Uterus (tissue), 4 donors: ENCODE measurements around the gene SLC25A31. TPM values are rescaled to one million over a fixed set of nuclear protein-coding genes. Genes with fewer than 3 reads are reported as not detected.
A peak's percentile ranks its signal among the peaks of the same experiment; 100 is the strongest.

Experiments used
- DNase-seq, 2 donors: peaks; one replicate each; pipeline ENCODE4 v3.0.0-alpha.2; 2019 to 2020
- H3K27ac ChIP-seq, 2 donors: fragments of 200-600 bp; sonication (generic); 1 replicate in 1 of 2; 2 replicates in 1 of 2; pipeline ENCODE4 v1.5.1; 2016 to 2018
- H3K27me3 ChIP-seq, 2 donors: fragments of 200-600 bp; sonication (generic); one replicate each; pipeline ENCODE4 v1.5.1; 2018 to 2019; ENCODE audit warnings: control low read depth in 1 of 2
- H3K36me3 ChIP-seq, 2 donors: fragments of 200-600 bp; sonication (generic); one replicate each; pipeline ENCODE4 v1.5.1; 2019; ENCODE audit warnings: control low read depth in 1 of 2
- H3K4me1 ChIP-seq, 2 donors: fragments of 200-600 bp; sonication (generic); one replicate each; pipeline ENCODE4 v1.5.1; 2018 to 2019; ENCODE audit warnings: control low read depth in 1 of 2
- H3K4me3 ChIP-seq, 2 donors: fragments of 200-600 bp; sonication (generic); 1 replicate in 1 of 2; 2 replicates in 1 of 2; pipeline ENCODE4 v1.5.1; 2018 to 2019; ENCODE audit warnings: mild to moderate bottlenecking in 1 of 2
- H3K9me3 ChIP-seq, 2 donors: fragments of 200-600 bp; sonication (generic); one replicate each; pipeline ENCODE4 v1.5.1; 2019; ENCODE audit warnings: control low read depth in 1 of 2
- POLR2A ChIP-seq, 2 donors: fragments of 450-650 bp; IDR thresholded peaks; one replicate each; pipeline ENCODE4 v1.6.1; 2016; ENCODE audit warnings: antibody characterized with exemption in 2 of 2, mild to moderate bottlenecking in 1 of 2, moderate library complexity in 1 of 2
- intact Hi-C: fragments of 100-400 bp; cut with DNase I; formaldehyde crosslinking; loops from one replicate; pipeline ENCODE4 v1.15.1; 2023; ENCODE audit warnings: low total_unique reads
- total RNA-seq, 4 donors: library from RNA; depleted of rRNA in 3 of 4; stranded (reverse); fragments of >200 nt in 3 of 4; gene quantifications; one replicate each; pipeline versions ENCODE4 v1.1.0 to v1.2.4, GENCODE V29; 2014 to 2023
- TF ChIP-seq, protein P1 (sequence below), 4 experiments: fragments of 200-600 bp in 2 of 4; fragments of 450-650 bp in 2 of 4; sonication (generic) in 2 of 4; IDR thresholded peaks; one replicate each; pipeline ENCODE4 v1.5.1; 2016 to 2019; ENCODE audit warnings: antibody characterized with exemption in 4 of 4, mild to moderate bottlenecking in 2 of 4, moderate library complexity in 1 of 4
- donor health status: DM: yes; HTN: yes; CAD: no.

SLC25A31 gene
- total RNA-seq, 4 donors from 2014 or later, result 0.21 TPM; not detected in 3

DNA sequence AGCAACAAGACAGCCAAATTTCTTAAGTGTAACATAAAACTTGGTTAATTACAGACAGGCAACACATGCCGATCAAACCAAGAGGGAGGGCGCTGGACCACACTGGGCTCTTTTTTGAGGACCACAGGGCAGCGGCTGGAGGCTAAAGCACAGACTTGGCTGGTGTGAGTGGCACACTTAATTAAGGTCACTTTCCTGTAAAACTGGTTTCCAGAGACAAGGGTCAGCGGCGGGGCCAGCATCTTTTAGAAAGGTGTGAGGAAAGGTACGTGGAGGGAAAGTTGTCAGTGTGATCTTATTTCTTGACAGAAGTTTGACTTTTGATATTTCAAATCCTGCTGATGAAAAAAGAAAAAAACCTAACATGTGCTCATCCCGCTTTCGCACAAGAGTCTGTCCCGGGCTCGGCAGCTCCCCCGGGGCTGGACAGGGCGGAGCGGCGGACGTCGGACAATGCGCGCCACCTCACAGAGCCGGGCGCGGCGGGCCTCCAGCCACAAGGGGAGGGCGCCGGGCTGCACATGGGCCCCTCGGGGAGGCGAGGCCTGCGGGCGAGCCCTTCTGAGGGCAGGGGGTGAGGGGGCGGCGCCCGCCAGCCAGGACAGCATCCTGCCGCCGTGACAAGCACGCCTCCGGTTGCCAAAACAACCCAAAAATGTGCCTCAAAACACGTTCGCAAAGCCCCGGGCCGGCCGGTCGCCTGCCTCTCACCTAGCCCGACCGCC, 51.3 kb downstream of the SLC25A31 start:
- Histone ChIP-seq H3K4me1 (no peaks in the 10 kb centered on the region), H3K27ac (peak overlapping the region; percentile 34 to 66), H3K27me3 (no peaks in the 10 kb centered on the region), H3K36me3 (no peaks in the 10 kb centered on the region), H3K4me3 (peak overlapping the region; percentile 37 to 65), H3K9me3 (no peaks in the 10 kb centered on the region)
- intact Hi-C loops, result no loop called here
- TF ChIP-seq, protein P1, sequence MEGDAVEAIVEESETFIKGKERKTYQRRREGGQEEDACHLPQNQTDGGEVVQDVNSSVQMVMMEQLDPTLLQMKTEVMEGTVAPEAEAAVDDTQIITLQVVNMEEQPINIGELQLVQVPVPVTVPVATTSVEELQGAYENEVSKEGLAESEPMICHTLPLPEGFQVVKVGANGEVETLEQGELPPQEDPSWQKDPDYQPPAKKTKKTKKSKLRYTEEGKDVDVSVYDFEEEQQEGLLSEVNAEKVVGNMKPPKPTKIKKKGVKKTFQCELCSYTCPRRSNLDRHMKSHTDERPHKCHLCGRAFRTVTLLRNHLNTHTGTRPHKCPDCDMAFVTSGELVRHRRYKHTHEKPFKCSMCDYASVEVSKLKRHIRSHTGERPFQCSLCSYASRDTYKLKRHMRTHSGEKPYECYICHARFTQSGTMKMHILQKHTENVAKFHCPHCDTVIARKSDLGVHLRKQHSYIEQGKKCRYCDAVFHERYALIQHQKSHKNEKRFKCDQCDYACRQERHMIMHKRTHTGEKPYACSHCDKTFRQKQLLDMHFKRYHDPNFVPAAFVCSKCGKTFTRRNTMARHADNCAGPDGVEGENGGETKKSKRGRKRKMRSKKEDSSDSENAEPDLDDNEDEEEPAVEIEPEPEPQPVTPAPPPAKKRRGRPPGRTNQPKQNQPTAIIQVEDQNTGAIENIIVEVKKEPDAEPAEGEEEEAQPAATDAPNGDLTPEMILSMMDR (IDR thresholded peaks at IDR 0.05), result no peak
- TF ChIP-seq POLR2A (IDR thresholded peaks at IDR 0.05), result no peak
- peak; percentile 28 to 58 for DNase-seq

DNA sequence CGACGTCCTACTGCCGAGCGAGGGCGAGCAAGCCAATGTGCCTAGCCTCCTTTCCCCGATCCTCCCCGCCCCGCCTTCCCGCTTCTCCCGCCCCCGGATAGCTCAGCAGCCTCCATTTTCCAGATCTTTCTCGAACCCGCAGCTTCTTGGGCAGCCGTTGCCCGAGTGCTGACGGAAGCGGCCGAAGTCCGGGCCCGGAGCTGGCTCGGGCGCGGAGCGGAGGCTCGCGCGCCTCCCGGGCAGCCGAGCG, 51.8 kb downstream of the SLC25A31 start:
- Histone ChIP-seq H3K27ac (peak overlapping the region; percentile 34 to 66), H3K36me3 (no peaks in the 10 kb centered on the region), H3K4me1 (no peaks in the 10 kb centered on the region), H3K9me3 (no peaks in the 10 kb centered on the region), H3K27me3 (no peaks in the 10 kb centered on the region), H3K4me3 (peak overlapping the region; percentile 37 to 65)
- intact Hi-C loops, result no loop called here
- DNase-seq, result peak; percentile 62 to 84
- TF ChIP-seq POLR2A (IDR thresholded peaks at IDR 0.05), result no peak

DNA sequence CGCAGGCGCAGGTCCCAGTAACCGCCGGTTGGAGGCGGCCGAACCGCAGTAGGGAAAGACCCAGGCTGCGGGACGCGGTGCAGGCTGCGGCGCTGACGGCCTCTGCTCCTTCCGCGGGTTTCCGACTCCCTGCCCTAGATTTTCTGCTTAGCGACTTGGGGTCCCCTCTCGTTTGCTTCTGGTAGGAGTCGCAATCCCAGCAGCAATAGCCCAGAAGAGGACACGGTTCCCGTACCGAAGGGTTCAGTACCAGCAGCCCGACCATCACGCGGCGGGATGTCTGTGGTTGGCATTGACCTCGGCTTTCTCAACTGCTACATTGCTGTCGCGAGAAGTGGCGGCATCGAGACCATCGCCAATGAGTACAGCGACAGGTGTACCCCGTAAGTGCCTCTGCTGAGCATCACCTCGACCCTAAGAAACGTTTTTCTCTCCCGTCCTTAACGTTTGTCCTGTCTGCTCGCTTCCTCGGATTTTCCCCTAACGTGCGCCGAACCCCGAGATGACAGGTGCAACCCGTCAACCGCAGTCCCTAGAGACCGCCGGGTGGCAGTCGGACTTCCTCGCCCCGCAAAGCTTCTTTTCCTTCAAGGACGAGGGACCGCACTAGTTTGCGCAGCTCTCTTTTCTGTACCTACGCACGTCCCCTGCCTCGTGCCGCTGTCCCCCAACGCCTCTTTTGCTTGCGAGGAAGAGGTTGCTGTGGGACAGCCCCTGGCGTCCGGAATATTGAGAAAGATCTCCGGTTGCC, 52.2 kb downstream of the SLC25A31 start, which contains the start of gene HSPA4L:
TSS of gene HSPA4L (plus strand) at position 48 of the 751 bp plus-strand sequence. CDS start at position 277, 229 bp downstream.
- H3K4me1 ChIP-seq, result no peaks in the 10 kb centered on the region
- peak; percentile 24 to 49 for DNase-seq
- no peaks in the 10 kb centered on the region for H3K27me3 ChIP-seq
- peak; percentile 58 to 83 for TF ChIP-seq POLR2A (IDR thresholded peaks at IDR 0.05)
- TF ChIP-seq, protein P1 (IDR thresholded peaks at IDR 0.05), result peak in 3 of 4 experiments; percentile 41 to 57 (median 46)
- peaks cover 0 to 4% of the 10 kb centered on the region in 2 donors for H3K36me3 ChIP-seq
- peak within 1 kb of the TSS; percentile 37 to 65 for H3K4me3 ChIP-seq
- H3K9me3 ChIP-seq, result no peaks in the 10 kb centered on the region
- intact Hi-C loops, result no loop called here
- peak within 1 kb of the TSS; percentile 34 to 66 for H3K27ac ChIP-seq

DNA sequence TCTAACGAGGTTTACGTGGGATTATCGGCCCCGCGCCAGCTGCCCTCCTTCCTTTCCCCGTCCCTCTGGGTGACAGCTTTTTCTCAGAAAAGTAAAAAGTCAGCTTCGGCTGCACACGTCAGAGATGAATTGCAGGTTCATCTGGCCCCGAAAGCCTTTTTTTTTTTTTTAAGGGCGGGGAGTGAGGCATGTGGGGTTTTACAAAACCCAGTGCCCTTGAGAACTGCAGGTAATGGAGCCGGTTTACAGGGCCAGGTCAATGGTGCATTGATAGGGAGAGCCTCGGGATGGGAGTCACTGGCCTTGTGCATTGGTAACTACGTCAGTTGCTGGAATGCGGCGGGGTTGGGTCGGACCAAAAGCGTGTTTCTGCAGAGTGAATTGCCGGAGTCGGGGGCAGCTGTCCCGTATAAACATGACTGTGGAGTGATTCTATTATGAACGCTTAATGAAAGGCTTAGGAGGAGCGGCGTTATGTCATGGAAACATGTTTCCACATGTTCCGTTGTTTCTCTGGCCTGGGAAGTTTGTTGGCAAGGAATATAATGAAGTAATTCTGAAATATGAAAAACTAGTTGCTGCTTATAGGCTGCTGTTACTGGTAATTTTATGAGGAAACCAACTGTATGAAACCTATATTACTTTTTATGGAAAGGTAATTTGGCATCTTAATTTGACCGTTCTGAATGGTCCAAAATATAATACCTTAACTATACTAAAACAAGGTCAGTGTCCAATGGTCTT, 53.0 kb downstream of the SLC25A31 start:
- H3K4me1 ChIP-seq, result no peaks in the 10 kb centered on the region
- no peaks in the 10 kb centered on the region for H3K9me3 ChIP-seq
- peak; percentile 54 to 62 for DNase-seq
- peak overlapping the region; percentile 34 to 66 for H3K27ac ChIP-seq
- peaks cover 0 to 4% of the 10 kb centered on the region in 2 donors for H3K36me3 ChIP-seq
- intact Hi-C loops, result no loop called here
- no peak for TF ChIP-seq POLR2A (IDR thresholded peaks at IDR 0.05)
- TF ChIP-seq, protein P1 (IDR thresholded peaks at IDR 0.05), result no peak
- H3K4me3 ChIP-seq, result peak overlapping the region; percentile 37 to 65
- no peaks in the 10 kb centered on the region for H3K27me3 ChIP-seq

DNA sequence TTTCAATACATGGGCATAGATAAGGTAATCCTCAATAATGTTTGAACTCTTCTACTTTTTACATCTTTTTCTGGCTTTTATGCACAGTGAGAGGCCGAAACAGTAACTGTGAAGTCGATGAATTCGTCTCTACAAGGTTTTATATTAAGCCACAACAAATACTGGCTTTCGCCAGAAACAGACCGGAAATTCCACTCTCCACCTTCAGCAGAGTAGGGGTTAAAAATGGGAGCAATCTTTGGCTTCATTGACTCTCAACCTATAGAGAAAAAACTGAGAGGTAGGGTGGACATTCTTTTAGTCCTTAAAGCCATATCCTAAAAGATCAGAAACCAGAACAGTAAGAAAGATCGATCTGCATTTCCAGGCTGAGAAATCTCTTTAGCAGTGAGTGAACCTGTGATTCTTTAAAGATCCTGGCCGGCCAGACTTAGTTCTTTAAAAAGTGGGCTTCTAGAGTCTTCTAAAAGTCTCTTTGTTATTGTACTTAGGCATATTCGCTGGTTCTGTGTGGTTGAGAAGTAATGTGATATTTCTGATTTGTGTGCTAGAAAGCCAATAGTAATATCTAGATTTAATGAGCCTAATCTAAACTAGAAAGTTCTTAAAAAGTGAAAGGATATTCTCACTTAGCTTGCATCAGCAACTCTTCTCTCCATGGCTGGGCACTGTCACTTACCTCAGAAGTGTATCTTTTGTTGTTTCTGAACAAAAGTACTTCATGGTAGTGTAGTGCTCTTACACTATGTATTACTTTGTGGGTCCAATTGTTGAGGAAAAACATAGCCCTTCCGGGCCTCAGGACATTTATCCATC, 54.0 kb downstream of the SLC25A31 start:
- Histone ChIP-seq H3K27ac (peak overlapping the region in 1 of 2 donors; percentile 13), H3K4me1 (no peaks in the 10 kb centered on the region), H3K36me3 (peaks cover 0 to 4% of the 10 kb centered on the region in 2 donors), H3K4me3 (no peak overlapping the region), H3K9me3 (no peaks in the 10 kb centered on the region), H3K27me3 (no peaks in the 10 kb centered on the region)
- TF ChIP-seq POLR2A (IDR thresholded peaks at IDR 0.05), result no peak
- TF ChIP-seq, protein P1 (IDR thresholded peaks at IDR 0.05), result no peak
- intact Hi-C loops, result no loop called here
- no peak for DNase-seq
